LNCAP (cell line): ENCODE measurements around the gene HDAC11.

Source experiments
- TF ChIP-seq, protein P1 (sequence below): fragments of 450-650 bp; IDR thresholded peaks from 2 replicates; pipeline ENCODE4 v1.5.1; 2017; ENCODE audit warnings: mild to moderate bottlenecking

The HDAC11 gene, protein sequence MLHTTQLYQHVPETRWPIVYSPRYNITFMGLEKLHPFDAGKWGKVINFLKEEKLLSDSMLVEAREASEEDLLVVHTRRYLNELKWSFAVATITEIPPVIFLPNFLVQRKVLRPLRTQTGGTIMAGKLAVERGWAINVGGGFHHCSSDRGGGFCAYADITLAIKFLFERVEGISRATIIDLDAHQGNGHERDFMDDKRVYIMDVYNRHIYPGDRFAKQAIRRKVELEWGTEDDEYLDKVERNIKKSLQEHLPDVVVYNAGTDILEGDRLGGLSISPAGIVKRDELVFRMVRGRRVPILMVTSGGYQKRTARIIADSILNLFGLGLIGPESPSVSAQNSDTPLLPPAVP

DNA sequence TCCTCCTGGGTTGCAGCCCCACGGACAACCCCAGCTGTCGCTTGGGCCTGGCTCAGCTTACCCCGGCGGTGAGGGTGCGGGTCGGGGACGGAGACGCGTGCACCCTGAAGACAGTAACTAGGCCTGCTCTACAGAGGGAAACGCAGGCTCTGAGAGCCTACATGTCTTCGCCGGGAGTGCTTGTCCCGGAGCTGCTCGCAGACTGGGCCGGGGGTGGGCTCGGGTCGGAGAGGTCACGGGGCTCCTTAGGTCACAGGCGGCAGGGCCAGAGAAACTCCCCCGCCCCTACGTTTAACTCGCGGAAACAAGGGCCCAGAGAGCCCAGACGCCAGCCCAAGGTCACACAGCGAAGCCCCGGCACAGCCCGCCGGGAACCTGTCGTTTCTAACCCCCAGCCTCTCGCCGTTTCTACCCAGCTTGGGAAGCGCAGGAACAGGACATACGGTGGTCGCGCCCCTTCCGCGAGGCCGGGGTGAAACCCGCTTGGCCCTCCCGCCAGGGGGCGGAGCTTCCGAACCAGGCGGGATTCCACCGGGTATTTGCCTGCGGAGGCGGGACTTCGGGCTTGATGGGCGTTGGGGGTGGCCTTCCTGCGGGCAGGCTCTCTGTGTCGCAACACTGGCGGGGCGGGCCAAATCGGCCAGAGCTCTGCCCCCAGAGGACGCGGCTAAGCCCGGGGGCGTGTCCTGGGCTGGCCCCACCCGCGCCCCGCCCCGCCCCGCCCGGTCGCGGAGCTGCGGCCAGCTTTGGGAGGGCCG, at the start of gene HDAC11:
TSS of gene HDAC11 (plus strand) at position 725 of the 758 bp plus-strand sequence. CDS start 42 bp downstream, outside the sequence.
- TF ChIP-seq, protein P1, sequence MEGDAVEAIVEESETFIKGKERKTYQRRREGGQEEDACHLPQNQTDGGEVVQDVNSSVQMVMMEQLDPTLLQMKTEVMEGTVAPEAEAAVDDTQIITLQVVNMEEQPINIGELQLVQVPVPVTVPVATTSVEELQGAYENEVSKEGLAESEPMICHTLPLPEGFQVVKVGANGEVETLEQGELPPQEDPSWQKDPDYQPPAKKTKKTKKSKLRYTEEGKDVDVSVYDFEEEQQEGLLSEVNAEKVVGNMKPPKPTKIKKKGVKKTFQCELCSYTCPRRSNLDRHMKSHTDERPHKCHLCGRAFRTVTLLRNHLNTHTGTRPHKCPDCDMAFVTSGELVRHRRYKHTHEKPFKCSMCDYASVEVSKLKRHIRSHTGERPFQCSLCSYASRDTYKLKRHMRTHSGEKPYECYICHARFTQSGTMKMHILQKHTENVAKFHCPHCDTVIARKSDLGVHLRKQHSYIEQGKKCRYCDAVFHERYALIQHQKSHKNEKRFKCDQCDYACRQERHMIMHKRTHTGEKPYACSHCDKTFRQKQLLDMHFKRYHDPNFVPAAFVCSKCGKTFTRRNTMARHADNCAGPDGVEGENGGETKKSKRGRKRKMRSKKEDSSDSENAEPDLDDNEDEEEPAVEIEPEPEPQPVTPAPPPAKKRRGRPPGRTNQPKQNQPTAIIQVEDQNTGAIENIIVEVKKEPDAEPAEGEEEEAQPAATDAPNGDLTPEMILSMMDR: no peak

DNA sequence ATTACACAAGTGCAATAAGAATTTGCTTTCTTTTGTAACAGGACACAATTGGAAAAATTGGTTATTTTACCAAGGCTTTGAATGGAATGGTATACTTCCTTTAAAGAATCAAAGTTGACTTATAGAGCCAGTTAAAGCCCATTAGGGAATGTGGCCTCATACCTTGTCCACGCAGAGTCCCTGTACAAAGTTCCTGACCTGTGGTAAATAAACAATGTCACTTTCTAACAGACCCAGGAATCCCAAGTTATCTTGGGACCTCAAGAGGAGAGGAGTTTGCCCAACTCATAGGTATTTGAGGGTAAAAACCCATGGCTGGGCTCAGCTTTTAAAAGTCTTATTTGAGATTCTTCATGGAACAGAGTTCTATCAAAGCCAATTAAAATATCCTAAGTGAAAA, 48.0 kb upstream of the HDAC11 start:
- TF ChIP-seq, protein P1: no peak

DNA sequence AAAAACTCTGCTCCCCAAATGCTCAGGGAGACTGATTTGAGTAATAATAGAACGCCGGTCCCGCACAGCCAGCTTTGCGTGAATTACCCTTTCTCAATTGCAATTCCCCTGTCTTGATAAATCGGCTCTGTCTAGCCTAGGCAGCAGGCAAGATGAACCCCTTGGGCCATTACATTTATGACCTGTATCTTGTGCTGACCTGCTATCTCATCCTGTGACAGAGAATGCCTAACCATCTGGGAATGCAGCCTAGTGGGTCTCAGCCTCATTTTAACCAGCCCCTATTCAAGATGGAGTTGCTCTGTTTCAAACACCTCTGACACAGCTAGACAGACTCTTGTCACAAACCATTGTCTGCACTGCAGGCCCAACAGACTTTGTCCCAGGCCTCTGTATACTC, 46.2 kb upstream of the HDAC11 start:
- TF ChIP-seq, protein P1: no peak

DNA sequence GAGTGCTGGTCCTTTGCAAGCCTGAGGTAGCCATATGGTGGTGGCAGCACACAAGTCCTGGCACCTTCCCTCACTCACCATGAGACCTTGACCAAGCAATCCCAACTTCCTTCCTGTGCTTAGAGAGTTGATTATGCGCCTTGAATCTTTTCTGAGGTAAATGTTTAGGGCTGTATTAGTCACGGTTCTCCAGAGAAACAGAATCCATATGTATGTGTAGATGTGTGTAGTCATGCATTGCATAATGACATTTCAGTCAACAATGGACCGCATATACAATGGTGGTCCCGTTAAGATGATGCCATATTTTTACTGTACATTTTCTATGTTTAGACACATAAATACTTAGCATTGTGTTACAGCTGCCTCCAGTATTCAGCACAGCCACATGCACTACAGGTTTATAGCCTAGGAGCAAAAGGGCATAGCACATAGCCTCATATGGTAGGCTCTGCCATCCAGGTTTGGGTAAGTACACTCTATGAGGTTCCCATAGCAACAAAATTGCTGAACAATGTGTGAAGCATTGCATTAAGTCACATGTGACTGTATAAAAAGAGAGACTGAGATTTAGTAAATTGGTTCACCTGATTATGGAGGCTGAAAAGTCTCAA, 39.8 kb upstream of the HDAC11 start:
- TF ChIP-seq, protein P1: no peak

DNA sequence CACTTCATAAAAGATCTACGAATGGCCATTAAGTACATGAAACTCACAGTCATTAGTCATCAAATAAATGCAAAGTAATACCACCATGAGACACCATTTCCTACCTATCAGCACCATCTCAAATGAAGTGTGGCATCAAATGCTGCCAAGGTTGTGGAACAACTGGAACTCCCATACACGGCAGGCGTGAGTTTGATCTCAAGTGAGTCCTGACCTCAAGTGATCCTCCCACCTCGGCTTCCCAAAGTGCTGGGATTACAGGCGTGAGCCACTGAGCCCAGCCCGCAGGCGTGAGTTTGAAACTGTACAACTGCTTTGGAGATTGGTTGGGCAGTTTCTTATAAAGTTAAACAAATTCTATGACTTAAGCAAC, 28.8 kb upstream of the HDAC11 start:
- TF ChIP-seq, protein P1: no peak

DNA sequence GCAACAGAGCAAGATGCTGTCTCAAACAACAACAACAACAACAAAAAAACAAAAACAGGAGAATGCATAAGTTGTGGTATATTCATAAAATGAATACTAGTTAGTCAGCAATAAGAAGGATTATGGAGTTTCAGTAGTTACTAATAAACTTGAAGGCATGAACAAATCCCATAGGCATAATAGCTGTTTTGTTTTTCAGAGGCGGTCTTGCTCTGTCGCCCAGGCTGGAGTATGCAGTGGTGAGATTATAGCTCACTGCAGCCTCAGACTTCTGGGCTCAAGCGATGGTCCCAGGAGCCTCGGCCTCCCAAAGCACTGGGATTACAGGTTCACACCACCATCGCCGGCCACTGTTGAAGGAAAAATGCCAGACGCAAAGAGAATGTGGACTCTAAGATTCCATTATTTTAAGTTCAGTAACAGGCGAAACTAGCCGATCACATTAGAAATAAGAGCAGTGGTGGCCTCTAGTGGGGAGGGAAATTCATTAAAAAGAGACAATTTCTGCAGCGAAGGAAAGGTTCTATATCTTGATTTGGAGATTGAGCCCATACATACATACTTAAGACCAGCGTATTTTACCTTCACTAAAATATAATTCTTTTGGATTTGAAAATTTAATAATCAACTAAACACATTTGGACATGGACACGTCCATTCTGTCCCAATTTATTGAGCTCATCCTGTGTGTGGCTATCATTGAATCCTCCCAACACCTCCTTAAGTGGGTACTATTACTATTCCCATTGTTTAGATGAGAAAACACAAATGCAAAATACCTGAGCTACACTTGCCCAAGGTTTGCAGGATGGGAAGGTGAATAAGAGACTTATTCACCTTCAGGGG, 27.4 kb upstream of the HDAC11 start:
- TF ChIP-seq, protein P1: peak; percentile 63

DNA sequence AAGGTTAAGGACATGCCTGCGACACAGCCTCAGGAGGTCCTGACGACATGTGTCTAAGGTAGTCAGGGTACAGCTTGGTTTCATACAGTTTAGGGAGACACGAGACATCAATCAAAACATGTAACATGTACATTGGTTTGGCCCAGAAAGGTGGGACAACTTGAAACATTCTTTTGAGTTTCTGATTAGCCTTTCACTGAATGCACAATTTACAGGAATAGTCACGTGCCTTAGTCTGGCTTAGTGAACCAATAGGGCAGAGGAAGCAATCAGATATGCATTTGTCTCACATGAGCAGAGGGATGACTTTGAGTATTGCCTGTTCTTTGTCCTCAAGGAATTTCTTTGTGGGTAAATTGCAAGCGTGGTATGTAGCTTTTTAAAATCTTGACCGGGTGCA, 24.5 kb upstream of the HDAC11 start:
- TF ChIP-seq, protein P1: no peak
